ENCODE results near the gene METTL4.
"Not testable (repeated sequence)": the region's sequence is repeated elsewhere in the genome, so short reads cannot be mapped to it uniquely, and the experiment has no call there.

The METTL4 gene

DNA sequence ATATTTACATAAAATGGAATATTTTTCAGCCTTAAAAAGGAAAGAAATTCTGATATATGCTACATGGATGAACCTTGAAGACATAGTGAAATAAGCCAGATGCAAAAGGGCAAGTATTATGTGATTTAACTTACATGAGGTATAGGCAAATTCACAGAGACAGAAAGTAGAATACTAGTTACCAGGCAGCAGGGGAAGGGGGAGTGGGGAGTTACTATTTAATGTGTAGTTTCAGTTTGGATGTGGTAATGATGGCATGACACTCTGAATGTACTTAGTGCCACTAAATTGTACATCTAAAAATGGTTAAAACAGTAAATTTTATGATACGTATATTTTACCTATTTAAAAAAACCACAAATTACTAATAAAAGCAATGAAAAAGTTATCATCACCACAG is 12.1 kb downstream of the METTL4 start:
- no peak for DNase-seq

DNA sequence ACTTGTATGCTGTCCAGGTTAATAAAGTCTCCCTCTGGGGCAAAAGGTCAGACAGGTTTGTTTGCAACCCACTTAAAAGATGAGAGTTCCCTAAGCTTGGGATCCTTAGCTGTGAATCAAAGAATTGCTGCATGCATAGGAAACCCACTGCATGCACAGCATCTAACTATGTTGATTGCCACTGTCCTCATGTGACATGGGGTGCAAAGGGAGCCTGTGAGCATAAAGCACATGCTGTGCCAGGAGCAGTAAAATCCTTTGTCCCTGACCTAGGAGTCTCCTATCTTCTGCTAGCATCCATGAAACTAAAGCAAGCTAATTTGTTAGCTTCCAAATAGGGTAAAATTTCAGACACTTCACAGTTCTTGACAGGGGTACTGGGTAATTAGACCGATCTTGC is 13.8 kb downstream of the METTL4 start:
- no peak for DNase-seq

DNA sequence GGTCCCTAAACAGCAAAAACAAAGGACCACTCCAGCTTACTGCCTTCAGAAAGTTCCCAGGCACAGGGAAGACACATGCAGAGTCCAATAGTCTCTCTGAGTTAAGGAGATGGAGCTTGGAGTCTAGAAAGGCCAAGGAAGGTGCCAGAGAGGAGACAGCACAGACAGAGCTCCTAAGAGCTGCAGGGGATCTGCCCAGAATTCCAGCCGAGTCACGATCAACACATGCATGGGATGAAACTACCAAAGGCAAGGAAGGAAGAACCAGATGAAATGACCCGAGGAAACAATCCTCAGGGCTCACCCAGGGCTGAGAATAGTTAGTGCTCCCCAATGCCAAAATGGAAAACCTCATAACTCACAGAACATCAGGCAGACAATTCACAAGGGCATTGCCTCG is 15.4 kb downstream of the METTL4 start:
- no peak for DNase-seq

DNA sequence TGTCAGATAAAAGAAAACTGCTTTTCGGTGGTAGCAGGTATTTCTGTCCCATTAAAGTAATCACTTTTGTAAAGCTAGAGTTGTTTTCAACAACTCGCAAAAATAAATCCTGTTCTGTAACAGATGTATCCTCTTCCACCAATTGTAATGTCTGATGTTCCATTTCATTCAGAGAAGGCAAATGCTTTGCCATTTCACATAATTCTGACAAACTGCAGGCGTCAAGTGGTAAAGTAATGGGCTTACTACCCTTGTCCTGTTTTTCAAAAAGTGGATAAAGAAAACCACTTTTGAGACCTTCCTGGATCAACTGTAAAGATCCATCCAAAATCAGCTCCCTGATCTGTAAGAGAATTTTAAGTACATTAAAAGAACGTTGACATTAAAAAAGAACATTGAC is 16.6 kb downstream of the METTL4 start:
- DNase-seq: no peak

DNA sequence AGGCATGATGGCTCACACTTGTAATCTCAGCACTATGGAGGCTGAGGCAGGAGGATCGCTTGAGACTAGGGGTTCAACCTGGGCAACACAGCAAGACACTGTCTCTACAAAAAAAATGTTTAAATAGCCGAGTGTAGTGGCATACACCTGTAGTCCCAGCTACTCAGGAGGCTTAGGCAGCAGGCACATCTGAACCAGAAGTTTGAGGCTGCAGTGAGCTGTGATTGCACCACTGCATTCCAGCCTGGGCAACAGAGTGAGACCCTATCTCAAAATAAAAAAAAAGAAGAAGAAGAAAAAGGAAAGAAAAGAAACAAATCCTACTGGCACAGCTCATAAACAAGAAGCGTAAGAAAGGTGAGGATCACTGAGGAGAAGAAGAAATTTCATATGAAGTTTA is 19.9 kb downstream of the METTL4 start:
- no peak for DNase-seq

DNA sequence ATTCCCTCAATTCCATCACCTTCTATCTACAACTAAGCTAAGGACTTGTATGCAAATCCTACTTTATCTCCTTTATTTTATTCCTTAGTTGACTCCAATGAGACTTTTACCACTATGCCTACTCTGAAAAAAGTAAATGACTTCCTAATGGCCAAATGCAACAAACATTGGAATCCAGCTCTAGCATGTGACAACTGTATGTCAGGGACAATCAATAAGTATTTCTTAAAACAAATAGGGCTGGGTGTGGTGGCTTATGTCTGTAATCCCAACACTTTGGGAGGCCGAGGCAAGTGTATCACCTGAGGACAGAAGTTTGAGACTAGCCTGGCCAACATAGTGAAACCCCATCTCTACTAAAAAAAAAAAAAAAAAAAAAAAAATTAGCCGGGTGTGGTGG is 21.8 kb downstream of the METTL4 start:
- no peak for DNase-seq

DNA sequence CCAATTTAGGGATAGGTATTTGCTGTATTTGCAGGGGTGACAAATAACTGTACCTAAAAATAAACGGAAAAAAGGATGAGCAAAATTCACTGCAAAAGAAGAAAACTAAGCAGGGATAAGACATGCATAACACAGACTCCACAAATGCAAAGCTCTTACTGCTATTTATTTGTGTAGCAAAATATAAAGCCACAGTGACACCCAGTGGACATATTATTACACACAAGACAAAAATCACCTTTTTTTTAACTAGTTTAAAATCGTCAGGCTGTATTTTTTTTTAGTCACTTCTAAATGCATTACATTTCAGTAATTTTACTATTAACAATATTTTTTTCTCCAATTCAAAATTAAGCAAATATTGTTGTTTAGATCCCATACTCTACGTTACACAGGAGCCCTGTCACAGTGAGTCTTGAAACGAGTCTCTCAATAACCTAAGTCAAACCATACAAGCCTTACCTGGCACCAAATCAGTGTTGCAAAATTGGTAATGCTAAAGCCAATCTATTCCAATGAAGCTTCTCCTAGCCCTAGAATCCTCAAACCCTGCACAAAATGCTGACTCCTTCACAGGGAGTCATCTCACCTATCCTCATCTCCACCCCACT is 23.7 kb downstream of the METTL4 start:
- DNase-seq: no peak

DNA sequence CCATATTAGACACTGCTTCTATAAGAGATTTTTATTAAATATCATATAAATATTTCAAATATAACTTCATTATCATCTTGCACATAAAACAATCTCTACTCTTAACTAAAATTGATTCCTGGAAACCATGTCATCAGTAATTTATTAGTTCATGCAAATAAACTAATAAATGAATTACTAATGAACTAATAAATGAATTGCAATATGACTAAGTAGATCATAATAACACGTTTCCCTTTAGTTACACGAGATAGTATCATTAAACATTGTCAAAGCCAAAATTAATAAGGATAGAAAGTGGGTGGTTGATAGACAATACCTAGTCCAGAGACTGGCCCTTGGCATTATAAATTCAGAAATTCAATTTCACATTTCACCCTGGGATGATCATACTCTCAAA is 26.1 kb downstream of the METTL4 start:
- no peak for DNase-seq

DNA sequence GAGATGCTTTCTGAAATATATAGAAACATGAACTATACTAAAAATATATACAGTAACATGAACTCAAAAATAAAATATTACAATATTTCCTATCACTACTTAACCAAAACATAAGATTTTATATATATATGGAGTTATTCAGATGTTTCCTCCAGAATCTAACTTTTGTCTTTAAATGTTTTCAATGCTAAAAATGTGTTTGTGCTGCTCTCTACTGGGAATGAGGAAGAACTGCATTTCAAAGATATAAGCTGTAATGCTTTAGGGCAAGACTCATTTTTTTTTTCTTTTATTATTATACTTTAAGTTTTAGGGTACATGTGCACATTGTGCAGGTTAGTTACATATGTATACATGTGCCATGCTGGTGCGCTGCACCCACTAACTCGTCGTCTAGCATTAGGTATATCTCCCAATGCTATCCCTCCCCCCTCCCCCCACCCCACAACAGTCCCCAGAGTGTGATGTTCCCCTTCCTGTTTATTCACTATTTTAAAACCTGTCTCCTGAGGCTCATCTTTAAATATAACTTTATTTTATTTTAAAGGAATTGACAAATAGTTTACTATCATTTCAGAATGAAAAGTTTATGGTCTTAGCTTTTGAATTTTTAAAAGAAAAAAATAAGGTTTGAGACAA is 29.3 kb downstream of the METTL4 start:
- DNase-seq: not testable (repeated sequence)

DNA sequence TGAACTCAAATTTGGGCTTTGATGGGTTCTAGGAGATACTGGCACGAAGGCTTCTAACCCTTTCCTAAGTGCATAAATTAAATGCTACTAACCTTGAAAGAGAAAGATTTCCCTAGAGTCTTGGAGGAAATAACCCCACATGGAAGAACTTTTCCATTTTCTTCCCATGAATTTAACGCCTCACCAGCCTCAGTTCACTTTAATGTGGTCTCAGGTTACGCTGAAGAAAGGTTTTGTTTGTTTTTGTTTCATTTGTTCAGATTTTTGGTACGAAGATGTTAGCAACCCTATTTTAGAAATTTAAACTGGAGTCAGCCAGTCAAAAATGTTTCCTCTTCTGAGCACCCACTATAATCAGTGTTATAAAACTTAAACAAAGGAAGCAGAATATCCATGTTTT is 30.7 kb downstream of the METTL4 start:
- no peak for DNase-seq

DNA sequence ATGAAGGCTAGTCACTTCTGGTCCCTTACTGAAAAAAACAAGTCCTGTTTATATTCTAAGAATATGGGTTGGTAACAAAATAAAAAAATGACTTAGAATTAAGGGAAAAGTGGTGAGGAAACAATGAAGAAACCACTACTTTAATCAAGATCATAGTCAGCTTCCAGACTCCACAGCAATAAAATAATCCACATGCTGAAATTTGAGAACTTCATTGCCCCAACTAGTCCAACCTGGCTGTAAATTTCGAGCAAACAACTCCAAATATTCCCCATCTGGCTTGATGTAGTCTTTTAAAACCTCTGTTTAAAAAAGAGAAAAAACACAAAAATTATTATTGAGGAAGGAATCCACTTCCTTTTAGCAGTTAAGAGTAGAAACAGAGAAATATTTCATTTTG is 32.5 kb downstream of the METTL4 start:
- no peak for DNase-seq

DNA sequence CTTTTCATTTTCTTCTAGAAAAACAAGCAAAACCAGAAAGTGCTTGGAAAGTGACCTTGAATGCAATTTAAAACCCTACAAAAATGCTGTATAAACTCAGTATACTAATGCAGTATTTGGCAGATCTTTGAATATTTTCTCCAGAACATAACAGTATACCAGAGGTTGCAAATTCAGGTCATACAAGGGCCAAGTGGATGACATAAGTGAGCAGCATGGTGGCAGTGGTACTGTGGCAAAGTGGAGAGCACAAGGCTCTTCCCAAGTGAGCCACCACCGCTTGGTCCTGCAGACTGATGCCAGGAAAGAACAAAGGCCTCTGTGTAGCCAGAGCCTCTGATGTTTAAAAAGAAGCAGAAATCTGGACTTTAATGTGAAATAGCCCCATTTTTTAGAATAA is 33.1 kb downstream of the METTL4 start:
- DNase-seq: no peak

DNA sequence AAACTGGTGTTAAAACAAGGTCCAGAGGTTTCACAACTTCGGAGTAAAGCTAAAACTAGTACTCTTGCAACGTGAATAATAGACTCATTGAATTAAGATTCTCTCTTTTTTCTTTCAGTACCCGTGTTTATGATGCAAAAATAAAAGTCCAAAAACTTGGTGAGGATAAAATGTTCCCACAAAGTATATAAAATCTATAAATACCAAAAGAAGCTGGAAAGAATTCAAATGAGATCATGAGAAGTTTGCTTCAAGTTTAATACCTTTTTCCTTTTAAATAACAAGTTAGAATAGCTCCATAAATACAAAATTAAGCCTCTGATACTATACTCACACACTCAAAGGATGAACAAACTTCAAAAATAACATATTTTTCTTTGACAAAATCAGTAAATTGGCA is 34.0 kb downstream of the METTL4 start:
- DNase-seq: no peak

DNA sequence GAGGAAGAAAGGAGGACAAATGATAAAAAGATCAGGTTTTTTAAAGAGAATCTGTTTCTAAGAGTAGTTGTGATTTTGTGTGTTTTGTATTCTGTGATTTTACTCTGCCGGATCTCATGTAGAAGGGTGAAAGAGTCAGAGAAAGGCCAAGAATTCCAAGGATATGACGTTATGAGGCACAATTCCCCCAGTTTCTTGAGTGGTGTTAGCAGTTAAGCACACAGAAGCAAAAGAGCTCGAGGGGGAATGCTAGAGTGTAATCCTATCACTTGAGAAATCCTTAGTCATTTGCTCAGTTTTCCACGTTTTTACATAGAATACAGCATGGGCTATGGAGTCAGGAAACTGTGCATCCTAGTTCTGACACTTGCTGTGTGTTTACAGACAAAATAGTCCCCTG is 34.8 kb downstream of the METTL4 start:
- no peak for DNase-seq

DNA sequence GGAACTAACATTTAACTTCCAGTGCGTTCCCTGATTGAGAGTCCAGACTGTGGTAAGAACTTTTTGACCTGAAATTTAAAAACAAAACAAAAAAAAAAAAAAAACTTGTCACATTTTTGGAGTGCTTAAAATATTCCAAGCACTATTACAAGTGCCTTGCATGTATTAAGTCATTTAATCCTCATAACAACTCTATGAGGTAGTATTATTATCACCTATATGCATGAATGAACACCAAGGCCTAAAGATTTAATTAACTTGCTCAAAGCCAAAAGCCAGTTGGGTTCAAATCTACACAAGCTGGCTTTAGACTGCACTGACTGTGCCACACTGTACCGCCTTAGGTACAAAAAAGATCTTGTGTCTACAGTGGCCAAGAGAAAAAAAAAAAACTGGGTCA is 35.2 kb downstream of the METTL4 start:
- no peak for DNase-seq

DNA sequence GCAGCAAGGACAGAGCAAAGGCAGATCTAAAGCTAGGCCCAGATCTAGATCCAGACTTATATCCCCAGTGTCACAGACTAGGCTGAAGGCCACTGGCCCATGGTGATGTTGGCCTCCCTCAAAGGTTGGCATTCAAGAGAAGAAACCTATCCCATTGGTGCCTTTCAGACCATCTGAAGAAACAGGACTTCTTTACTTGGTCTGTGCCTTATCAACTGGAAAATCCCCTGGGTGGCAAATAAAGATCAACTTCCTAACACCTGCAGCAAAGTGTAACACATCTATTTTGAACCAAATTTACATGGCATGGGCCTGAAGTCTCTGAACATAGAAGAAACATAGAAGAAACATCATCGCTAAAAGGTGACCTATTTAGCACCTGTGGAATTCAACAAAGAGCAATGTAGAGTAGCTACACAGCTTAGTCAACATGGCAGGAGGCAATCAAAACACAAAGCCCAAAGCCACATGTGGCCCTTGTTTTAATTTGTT is 35.8 kb downstream of the METTL4 start:
- no peak for DNase-seq

DNA sequence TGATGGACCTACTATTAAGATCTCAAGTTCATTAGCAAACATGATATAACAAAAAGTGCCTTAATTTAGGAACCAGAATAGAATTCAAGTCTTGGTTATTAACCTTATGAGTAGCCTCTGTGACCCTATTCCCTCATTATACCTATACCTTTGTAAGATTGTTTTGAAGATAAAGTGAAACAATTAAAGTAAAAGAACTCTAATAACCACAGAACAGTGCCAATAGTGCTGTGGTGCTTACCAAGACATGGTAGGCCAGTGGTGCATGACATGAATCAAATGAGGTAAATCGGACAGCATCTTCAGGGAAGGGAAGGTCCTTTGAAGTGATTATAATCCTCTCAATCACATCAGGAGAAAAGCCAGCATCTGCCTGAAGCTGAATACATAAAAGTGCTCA is 36.4 kb downstream of the METTL4 start:
- no peak for DNase-seq

DNA sequence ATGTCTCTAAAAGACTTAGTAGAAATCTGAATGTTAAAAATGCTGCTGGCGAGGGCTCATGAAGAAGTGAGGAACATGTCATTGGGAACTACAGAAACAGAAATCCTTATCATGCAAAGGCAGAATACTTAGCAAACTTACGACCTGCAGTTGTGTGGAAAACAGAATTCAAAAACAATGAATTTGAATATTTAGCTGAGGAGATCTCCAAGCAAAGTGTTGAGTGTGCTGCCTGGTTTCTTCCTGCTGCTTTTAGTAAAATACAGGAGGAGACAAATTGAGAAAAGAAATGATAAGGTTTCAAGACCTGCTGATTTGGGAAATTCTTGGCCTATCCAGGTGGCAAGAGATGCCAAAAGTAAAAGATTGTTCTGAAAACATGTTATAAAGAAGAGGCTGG is 38.5 kb downstream of the METTL4 start:
- no peak for DNase-seq

DNA sequence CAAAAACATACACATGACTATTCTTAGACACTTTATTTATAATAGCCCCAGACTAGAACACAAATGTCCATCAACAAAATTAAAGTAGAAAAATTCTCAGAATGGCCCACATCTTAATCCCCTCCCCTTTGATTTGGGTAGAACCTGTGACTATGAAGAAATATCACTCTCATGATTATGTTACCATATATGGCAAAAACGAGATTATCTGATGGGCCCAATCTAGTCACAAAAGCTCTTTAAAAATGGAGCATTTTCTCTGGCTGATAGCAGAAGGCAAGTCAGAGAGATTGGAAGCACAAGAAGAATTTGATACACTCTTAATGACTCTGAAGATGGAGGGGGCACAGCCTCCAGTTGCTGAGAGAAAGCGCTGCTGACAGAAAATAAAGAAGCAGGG is 39.6 kb downstream of the METTL4 start:
- no peak for DNase-seq

DNA sequence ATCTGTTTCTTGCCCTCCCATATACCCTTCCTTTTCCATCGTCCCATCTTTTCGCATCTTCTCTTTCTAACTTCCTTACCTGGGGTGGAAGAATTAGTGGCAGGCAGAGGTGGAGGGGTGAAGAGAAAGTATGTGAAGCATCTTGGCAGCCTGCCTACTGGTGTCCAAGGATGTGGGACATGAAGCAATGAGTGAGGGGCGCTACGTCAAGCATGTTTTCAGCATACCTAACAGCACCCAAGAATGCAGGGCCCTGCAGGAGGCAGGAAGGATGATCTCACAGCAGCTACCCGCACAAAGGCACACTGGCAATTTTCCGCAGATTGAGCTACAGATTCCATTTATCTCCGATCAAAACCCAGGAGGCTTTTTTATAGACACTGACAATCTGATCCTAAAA is 42.2 kb downstream of the METTL4 start:
- no peak for DNase-seq

DNA sequence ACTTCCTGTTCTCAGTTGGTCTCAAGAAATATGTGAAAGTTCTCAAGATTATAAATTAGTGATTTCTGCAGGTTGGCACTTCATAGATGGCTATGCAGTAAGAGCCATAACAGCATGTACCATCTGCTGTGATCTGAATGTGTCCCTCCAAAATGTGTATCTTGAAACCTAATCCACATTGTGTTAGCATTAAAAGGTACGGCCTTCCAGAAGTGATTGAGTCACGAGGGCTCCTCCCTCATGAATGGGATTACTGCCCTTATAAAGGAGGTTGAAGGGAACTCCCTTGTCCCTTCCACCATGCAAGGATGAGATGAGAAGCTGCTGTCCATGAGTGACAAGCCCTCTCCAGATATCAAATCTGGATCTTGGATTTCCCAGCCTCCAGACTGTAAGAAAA is 45.0 kb downstream of the METTL4 start:
- DNase-seq: no peak

DNA sequence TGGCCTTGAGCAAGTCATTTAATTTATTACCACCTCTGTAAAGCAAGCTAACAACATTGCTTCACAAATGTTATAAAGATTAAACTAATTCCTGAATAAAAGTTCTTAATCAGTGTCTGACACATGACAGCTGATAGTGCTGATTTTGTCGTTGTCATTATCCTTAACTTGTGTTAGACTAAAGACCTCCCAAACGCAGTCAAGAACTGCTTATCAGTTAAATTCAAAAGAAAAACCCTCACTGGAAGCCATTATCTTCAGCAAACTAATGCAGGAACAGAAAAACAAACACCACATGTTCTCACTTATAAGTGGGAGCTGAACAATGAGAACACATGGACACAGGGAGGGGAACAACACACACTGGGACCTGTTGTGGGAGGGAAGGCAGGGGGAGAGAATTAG is 46.5 kb downstream of the METTL4 start:
- not testable (repeated sequence) for DNase-seq

DNA sequence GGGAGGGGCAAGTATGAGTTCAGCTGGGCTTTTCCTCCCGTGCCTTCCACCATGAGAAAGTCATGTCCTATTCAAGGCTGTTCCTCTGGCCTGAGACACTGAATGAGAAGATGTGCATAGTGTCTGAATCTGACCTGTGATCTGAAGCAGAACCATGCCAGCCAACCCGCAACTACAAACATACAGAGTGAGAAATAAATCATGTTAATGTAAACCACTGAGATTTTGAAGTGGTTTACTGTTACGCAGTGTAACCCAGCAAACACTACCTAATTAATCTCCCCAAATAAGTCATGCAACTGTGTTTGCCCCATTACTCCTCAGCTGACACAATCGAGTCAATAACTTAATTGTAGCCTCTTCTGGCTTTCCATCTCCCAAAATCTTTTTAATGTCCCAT is 49.2 kb downstream of the METTL4 start:
- DNase-seq: no peak

DNA sequence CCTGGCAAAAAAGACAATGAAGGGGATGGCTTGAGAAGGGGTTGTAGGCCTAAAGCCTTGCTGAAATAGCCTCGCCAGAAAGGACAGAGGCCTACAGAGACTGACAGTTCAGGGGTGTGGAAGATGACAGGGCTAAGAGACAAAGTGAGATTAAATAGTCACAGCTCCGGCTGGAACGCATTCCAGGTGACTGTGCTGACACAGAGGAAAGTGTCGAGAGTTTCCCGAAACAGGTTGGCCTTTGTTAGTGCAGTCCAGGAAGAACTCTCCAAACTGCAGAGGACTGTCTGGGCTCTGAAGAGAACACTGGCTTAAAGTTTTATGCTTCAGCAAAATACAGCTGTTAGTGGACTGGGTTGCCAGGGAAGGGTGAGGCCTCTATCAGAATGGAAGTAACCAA is 52.8 kb downstream of the METTL4 start:
- DNase-seq: no peak

DNA sequence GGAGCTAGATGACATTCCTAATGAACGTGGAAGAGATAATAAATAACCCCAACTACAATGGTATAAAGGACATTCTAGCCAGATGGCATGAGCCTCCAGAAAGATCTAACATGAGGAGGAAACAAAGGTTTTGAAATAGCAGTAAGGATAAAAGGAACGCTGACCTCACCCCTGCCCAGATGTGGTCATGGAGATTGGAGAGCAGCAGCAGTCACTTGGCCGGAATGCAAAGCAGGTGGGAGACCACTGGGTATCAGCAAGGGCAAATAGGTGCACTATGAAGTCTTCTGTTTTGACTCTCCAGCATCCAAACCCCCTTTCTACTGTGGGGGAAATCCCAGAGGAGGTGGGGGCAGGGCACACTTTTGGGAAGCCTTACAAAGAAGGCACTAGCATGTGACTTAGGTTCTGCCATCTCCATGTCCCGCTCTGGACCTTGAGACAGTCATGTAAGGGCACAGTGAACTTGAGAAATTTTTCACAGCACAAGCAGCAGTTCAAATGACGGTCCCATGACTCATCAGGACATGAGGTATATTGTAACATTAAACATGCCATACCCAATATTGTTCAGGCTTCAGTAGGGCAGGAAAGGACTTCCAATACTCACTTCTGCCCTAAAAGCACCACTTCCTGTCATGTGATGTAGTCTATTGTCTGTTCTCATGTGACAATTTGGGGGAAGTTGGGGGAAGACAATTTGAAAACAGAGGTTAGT is 55.2 kb downstream of the METTL4 start:
- no peak for DNase-seq

Data from activated effector memory CD4-positive, alpha-beta T cell treated with Interleukin-2 at 50 U/mL for 16 hours (primary cell).